K562 (cell line): Measurements from ENCODE around the gene SPNS1. TPM values are rescaled to one million over a fixed set of nuclear protein-coding genes. Genes with fewer than 3 reads are reported as not detected.

Source experiments
- ADNP ChIP-seq: fragments of 200-800 bp; sonication (Bioruptor generic); IDR thresholded peaks from 2 replicates; pipeline ENCODE4 v1.6.1; 2016; ENCODE audit warnings: missing genetic modification characterization, missing compliant biosample characterization
- ARHGAP35 ChIP-seq: fragments of 450-650 bp; IDR thresholded peaks from 2 replicates; pipeline ENCODE4 v1.6.1; 2018; ENCODE audit not compliant: partially characterized antibody
- BHLHE40 ChIP-seq: IDR thresholded peaks from 2 replicates; pipeline ENCODE4 v1.6.1; 2011; ENCODE audit warnings: low read length, improper control_type of control experiment
- CEBPB ChIP-seq: fragments of 450-650 bp; IDR thresholded peaks from 2 replicates; pipeline ENCODE4 v1.6.1; 2016; ENCODE audit warnings: missing genetic modification characterization, missing compliant biosample characterization
- ETV6 ChIP-seq, 3 experiments: fragments of 150-350 bp in 1 of 3; sonication (generic) in 1 of 3; formaldehyde crosslinking in 1 of 3; IDR thresholded peaks; 2 replicates each; pipeline versions ENCODE4 v1.6.1 to v1.8.0; 2014 to 2022; ENCODE audit warnings: borderline replicate concordance in 2 of 3, low read depth in 2 of 3, antibody characterized with exemption in 1 of 3, low read length in 1 of 3, mild to moderate bottlenecking in 1 of 3, missing genetic modification reagents in 1 of 3
- HDAC3 ChIP-seq: fragments of 450-650 bp; IDR thresholded peaks from 2 replicates; pipeline ENCODE4 v1.6.1; 2018; ENCODE audit warnings: borderline replicate concordance, mild to moderate bottlenecking, moderate library complexity; ENCODE audit not compliant: partially characterized antibody
- HSF4 ChIP-seq: fragments of 250-450 bp; sonication (Bioruptor Pico); IDR thresholded peaks from 2 replicates; pipeline ENCODE4 v2.1.2; 2022; ENCODE audit warnings: mild to moderate bottlenecking, moderate library complexity, borderline replicate concordance
- KAT7 ChIP-seq: sonication (generic); formaldehyde crosslinking; IDR thresholded peaks from 2 replicates; pipeline ENCODE4 v1.8.0; 2022; ENCODE audit warnings: missing genetic modification reagents, mild to moderate bottlenecking, borderline replicate concordance
- LEF1 ChIP-seq: fragments of 450-650 bp; IDR thresholded peaks from 2 replicates; pipeline ENCODE4 v1.6.1; 2016; ENCODE audit warnings: mild to moderate bottlenecking
- NELFE ChIP-seq: IDR thresholded peaks from 2 replicates; pipeline ENCODE4 v1.6.1; 2011; ENCODE audit warnings: mild to moderate bottlenecking; ENCODE audit not compliant: insufficient read depth, insufficient read length
- NFE2 ChIP-seq: IDR thresholded peaks from 2 replicates; pipeline ENCODE4 v1.6.1; 2014; ENCODE audit warnings: antibody characterized with exemption, low read depth
- NRF1 ChIP-seq, 2 experiments: fragments of 450-650 bp; IDR thresholded peaks in 1 of 2; conservative IDR thresholded peaks in 1 of 2; 2 replicates each; pipeline ENCODE4 v1.6.1; 2014; ENCODE audit warnings: mild to moderate bottlenecking in 2 of 2
- PCBP1 ChIP-seq: fragments of 200-400 bp; formaldehyde crosslinking; IDR thresholded peaks from 2 replicates; pipeline ENCODE4 v1.6.1; 2018; ENCODE audit warnings: mild to moderate bottlenecking, low read depth, low read length; ENCODE audit not compliant: poor library complexity, severe bottlenecking
- PHF21A ChIP-seq: fragments of 450-650 bp; IDR thresholded peaks from 2 replicates; pipeline ENCODE4 v1.6.1; 2017; ENCODE audit warnings: low read depth, borderline replicate concordance
- RBFOX2 ChIP-seq: fragments of 200-400 bp; formaldehyde crosslinking; IDR thresholded peaks from 2 replicates; pipeline ENCODE4 v1.6.1; 2017; ENCODE audit warnings: low read depth, mild to moderate bottlenecking, low read length, moderate library complexity
- RBM25 ChIP-seq: fragments of 200-400 bp; formaldehyde crosslinking; IDR thresholded peaks from 2 replicates; pipeline ENCODE4 v1.6.1; 2018; ENCODE audit warnings: low read length, low read depth, moderate library complexity; ENCODE audit not compliant: severe bottlenecking
- SMARCA4 ChIP-seq: fragments of 450-650 bp; IDR thresholded peaks from 2 replicates; pipeline ENCODE4 v1.6.1; 2016
- TAF7 ChIP-seq: fragments of 450-650 bp; IDR thresholded peaks from 2 replicates; pipeline ENCODE4 v1.6.1; 2016; ENCODE audit warnings: missing genetic modification characterization, missing compliant biosample characterization
- TRIM28 ChIP-seq: fragments of 450-650 bp; IDR thresholded peaks from 2 replicates; pipeline ENCODE4 v1.6.1; 2017
- U2AF1 ChIP-seq: fragments of 200-400 bp; formaldehyde crosslinking; optimal IDR thresholded peaks from 2 replicates; pipeline ENCODE3; 2017; ENCODE audit warnings: mild to moderate bottlenecking, low read depth, low read length, moderate library complexity
- ZC3H8 ChIP-seq: fragments of 450-650 bp; IDR thresholded peaks from 2 replicates; pipeline ENCODE4 v1.6.1; 2017
- ZFPM2 ChIP-seq: fragments of 250-450 bp; sonication (Bioruptor Pico); IDR thresholded peaks from 2 replicates; pipeline ENCODE4 v1.5.1; 2022; ENCODE audit warnings: mild to moderate bottlenecking
- ZNF408 ChIP-seq: fragments of 250-450 bp; sonication (Bioruptor Pico); IDR thresholded peaks from 2 replicates; pipeline ENCODE4 v1.4.0; 2020; ENCODE audit warnings: low read depth, mild to moderate bottlenecking, moderate library complexity
- ZNF589 ChIP-seq: fragments of 200-800 bp; sonication (Bioruptor generic); IDR thresholded peaks from 2 replicates; pipeline ENCODE4 v1.6.1; 2016; ENCODE audit warnings: low read depth, missing genetic modification characterization, missing compliant biosample characterization
- ZNF76 ChIP-seq: fragments of 250-450 bp; sonication (Bioruptor Pico); IDR thresholded peaks from 2 replicates; pipeline ENCODE4 v1.4.0; 2020; ENCODE audit warnings: mild to moderate bottlenecking, moderate library complexity, borderline replicate concordance
- polyA plus RNA-seq, 8 experiments: library from polyadenylated mRNA; depleted of rRNA in 4 of 8; stranded (reverse) in 5 of 8; unstranded in 3 of 8; fragments of >200 nt; fragmentation: Nextera tagmentation in 2 of 8; fragmentation: Illumina TruSeq in 1 of 8; extraction: Ambion mirVana in 2 of 8; extraction: Trizol in 1 of 8; gene quantifications; 2 replicates each; pipeline versions ENCODE4 v1.2.1 to v1.2.3, GENCODE V29; 2011 to 2014; ENCODE audit warnings: inconsistent platforms in 1 of 8, missing spikeins in 1 of 8
- total RNA-seq, 7 experiments: library from RNA; depleted of rRNA in 6 of 7; stranded (reverse); fragments of >200 nt in 6 of 7; fragmentation: Illumina TruSeq in 2 of 7; extraction: Trizol in 2 of 7; gene quantifications; 2 replicates each; pipeline versions ENCODE4 v1.2.1 to v1.2.3, GENCODE V29; 2011 to 2021; ENCODE audit warnings: low replicate concordance in 1 of 7
- TF ChIP-seq, protein P1 (sequence below), 2 experiments: IDR thresholded peaks; 2 replicates each; pipeline ENCODE4 v1.6.1; 2011; ENCODE audit warnings: borderline replicate concordance in 1 of 2, control low read depth in 1 of 2, low read depth in 1 of 2, low read length in 1 of 2, mild to moderate bottlenecking in 1 of 2, mixed read lengths in 1 of 2, moderate library complexity in 1 of 2; ENCODE audit not compliant: insufficient read depth in 1 of 2, insufficient read length in 1 of 2, poor library complexity in 1 of 2, severe bottlenecking in 1 of 2; ENCODE audit errors: extremely low read depth in 1 of 2
- TF ChIP-seq, protein P2 (sequence below): fragments of 450-650 bp; formaldehyde crosslinking; IDR thresholded peaks from 2 replicates; pipeline ENCODE4 v1.4.0; 2020; ENCODE audit warnings: mild to moderate bottlenecking, mixed read lengths

The SPNS1 gene
- total and polyA plus RNA-seq, 9 of the 15 experiments (the other 6 are each of a cell fraction or from before 2014, with no cell fraction given) = 0.58 to 64.9 (median 13.7) TPM

DNA sequence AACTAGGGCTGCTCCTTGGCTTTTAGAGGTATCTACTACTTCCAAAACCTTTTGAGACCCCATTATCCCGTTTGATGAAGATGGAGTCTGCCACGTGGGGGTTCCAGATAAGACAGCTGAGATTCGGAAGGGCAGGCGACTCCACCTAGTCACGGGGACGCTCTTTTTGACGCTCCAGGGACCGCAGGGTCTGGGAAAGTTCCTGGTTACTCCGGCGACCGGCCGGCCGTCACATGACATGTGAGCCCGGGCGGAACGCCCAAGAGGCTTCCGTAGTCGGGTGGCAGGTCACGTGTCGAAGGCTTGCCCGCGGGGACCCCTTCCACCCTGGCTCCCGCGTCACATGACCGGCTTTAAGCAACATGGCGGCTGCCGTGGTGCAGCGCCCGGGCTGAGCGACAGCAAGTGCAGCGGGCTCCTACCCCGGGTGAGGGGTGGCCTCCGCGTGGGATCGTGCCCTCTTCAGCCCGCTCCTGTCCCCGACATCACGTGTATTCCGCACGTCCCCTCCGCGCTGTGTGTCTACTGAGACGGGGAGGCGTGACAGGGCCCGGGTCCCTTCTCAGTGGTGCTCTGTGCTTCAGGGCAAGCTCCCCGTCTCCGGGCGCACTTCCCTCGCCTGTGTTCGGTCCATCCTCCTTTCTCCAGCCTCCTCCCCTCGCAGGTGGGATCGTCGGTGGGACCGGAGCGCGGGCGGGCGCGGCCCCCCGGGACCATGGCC is at the start of gene SPNS1 (continued):
- TF ChIP-seq ZNF589 (CRISPR knock-in tag) (peak; percentile 70; the same call in 1 of the 2 replicates), KAT7 (CRISPR knock-in tag) (no peak), RBFOX2 (peak; percentile 88), LEF1 (0 out of 2 replicates have a peak, but pooled peaks have one; percentile 43), PCBP1 (peak; percentile 44), ZFPM2 (0 out of 2 replicates have a peak, but pooled peaks have one; percentile 52), CEBPB (tag) (no peak), HSF4 (CRISPR knock-in tag) (no peak), HDAC3 (no peak), NFE2 (peak; percentile 10; the same call in 1 of the 2 replicates), RBM25 (no peak), TRIM28 (no peak), ADNP (no peak), ZC3H8 (no peak), NELFE (no peak), ZNF408 (no peak), SMARCA4 (no peak), ETV6 (IDR thresholded peaks at IDR 0.05; ENCODE audit: borderline replicate concordance in 1 of 2, low read depth in 2 of 2, low read length in 1 of 2) (no peak), ETV6 (CRISPR knock-in tag; IDR thresholded peaks at IDR 0.05; ENCODE audit: borderline replicate concordance) (no peak), BHLHE40 (peak; percentile 97), PHF21A (0 out of 2 replicates have a peak, but pooled peaks have one; percentile 69), ARHGAP35 (no peak), U2AF1 (no peak), NRF1 (conservative IDR thresholded peaks at IDR 0.05 in 1 of 2, IDR thresholded peaks at IDR 0.05 in 1 of 2) (peak; percentile 25 to 34; a peak in 2 of 4 replicates), ZNF76 (no peak), TAF7 (tag) (peak; percentile 90)
- TF ChIP-seq, protein P1, sequence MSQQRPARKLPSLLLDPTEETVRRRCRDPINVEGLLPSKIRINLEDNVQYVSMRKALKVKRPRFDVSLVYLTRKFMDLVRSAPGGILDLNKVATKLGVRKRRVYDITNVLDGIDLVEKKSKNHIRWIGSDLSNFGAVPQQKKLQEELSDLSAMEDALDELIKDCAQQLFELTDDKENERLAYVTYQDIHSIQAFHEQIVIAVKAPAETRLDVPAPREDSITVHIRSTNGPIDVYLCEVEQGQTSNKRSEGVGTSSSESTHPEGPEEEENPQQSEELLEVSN (IDR thresholded peaks at IDR 0.05; ENCODE audit: borderline replicate concordance in 1 of 2, extremely low read depth in 1 of 2, insufficient read depth in 1 of 2, insufficient read length in 1 of 2, low read depth in 1 of 2, low read length in 1 of 2, poor library complexity in 1 of 2, severe bottlenecking in 1 of 2) = peak; percentile 79 to 82
- TF ChIP-seq, protein P2, sequence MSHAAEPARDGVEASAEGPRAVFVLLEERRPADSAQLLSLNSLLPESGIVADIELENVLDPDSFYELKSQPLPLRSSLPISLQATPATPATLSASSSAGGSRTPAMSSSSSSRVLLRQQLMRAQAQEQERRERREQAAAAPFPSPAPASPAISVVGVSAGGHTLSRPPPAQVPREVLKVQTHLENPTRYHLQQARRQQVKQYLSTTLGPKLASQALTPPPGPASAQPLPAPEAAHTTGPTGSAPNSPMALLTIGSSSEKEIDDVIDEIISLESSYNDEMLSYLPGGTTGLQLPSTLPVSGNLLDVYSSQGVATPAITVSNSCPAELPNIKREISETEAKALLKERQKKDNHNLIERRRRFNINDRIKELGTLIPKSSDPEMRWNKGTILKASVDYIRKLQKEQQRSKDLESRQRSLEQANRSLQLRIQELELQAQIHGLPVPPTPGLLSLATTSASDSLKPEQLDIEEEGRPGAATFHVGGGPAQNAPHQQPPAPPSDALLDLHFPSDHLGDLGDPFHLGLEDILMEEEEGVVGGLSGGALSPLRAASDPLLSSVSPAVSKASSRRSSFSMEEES (CRISPR knock-in tag) = peak; percentile 99
